BJ (cell line): ENCODE data around the gene SMARCAL1. TPM values are rescaled to one million over a fixed set of nuclear protein-coding genes. Genes with fewer than 3 reads are reported as not detected.

ENCODE experiments used
- CTCF ChIA-PET: fragments of 350-600 bp; formaldehyde crosslinking; extraction: SDS; loops from one replicate; lab custom pipeline; 2021; ENCODE audit warnings: antibody characterized with exemption, inconsistent platforms; lab: Yijun Ruan, JAX
- POLR2A ChIA-PET: fragments of 300-600 bp; sonication (Branson Sonifier 250); formaldehyde crosslinking; extraction: SDS; loops from one replicate; lab custom pipeline; 2021; ENCODE audit warnings: antibody characterized with exemption; lab: Charles Lee
- DNase-seq: peaks from one replicate; pipeline ENCODE4 v3.0.0-alpha.2; 2011; ENCODE audit warnings: low read depth
- H3K27me3 ChIP-seq: 2 replicates; pipeline ENCODE4 v1.6.0; 2011; ENCODE audit warnings: low read length; ENCODE audit not compliant: control insufficient read depth, insufficient read depth
- H3K36me3 ChIP-seq: 2 replicates; pipeline ENCODE4 v1.5.1; 2011; ENCODE audit warnings: low read length; ENCODE audit not compliant: control insufficient read depth, insufficient read depth
- H3K4me3 ChIP-seq: 2 replicates; pipeline ENCODE4 v1.5.1; 2011; ENCODE audit warnings: low read depth, mild to moderate bottlenecking, control low read depth, low read length
- CTCF ChIP-seq: IDR thresholded peaks from 2 replicates; pipeline ENCODE4 v1.5.1; 2011; ENCODE audit warnings: low read depth, mild to moderate bottlenecking, control low read depth, inconsistent platforms, low read length, moderate library complexity; ENCODE audit not compliant: insufficient read depth
- polyA plus RNA-seq: library from polyadenylated mRNA; depleted of rRNA; stranded (reverse); fragments of >200 nt; gene quantifications from 2 replicates; pipeline ENCODE4 v1.2.3, GENCODE V29; 2011

The SMARCAL1 gene
- polyA plus RNA-seq, 1 experiment, result 41.2 TPM

- H3K36me3 ChIP-seq, result peaks cover 23% of the 10 kb centered on the region
- ChIA-PET POLR2A (no interaction called here), CTCF (interaction anchor here (1.3 kb wide), 1 partner anchor 313 kb away, joined by 3 read pairs; no protein-coding TSS in a partner anchor)
- H3K4me3 ChIP-seq, result no peak overlapping the region
- DNase-seq, result no peak
- H3K27me3 ChIP-seq, result no peaks in the 10 kb centered on the region
- TF ChIP-seq CTCF, result no peak
These were observed 24.1 kb downstream of the SMARCAL1 start for GRCh38 chr2:216436383-216436782.

GRCh38 chr2:216441308-216442010, 29.2 kb downstream of the SMARCAL1 start:
- peaks cover 11% of the 10 kb centered on the region for H3K36me3 ChIP-seq
- ChIA-PET POLR2A (no interaction called here), CTCF (no interaction called here)
- no peak for DNase-seq
- no peak for TF ChIP-seq CTCF
- H3K4me3 ChIP-seq, result no peak overlapping the region
- H3K27me3 ChIP-seq, result no peaks in the 10 kb centered on the region

- Histone ChIP-seq H3K27me3 (no peaks in the 10 kb centered on the region), H3K4me3 (no peak overlapping the region), H3K36me3 (peaks cover 14% of the 10 kb centered on the region)
- CTCF ChIA-PET, result interaction anchor here (1.0 kb wide), 1 partner anchor 14 kb away, joined by 4 read pairs; no protein-coding TSS in a partner anchor
- DNase-seq, result no peak
- POLR2A ChIA-PET, result no interaction called here
- no peak for TF ChIP-seq CTCF
These were observed 33.2 kb downstream of the SMARCAL1 start for GRCh38 chr2:216445501-216445900.

- Histone ChIP-seq H3K27me3 (no peaks in the 10 kb centered on the region), H3K4me3 (no peak overlapping the region), H3K36me3 (peaks cover 16% of the 10 kb centered on the region)
- POLR2A ChIA-PET, result no interaction called here
- no peak for TF ChIP-seq CTCF
- DNase-seq, result no peak
- CTCF ChIA-PET, result interaction anchor here (1.0 kb wide), 1 partner anchor 15 kb away, joined by 4 read pairs; no protein-coding TSS in a partner anchor
These were observed 34.1 kb downstream of the SMARCAL1 start for GRCh38 chr2:216446343-216446742.

- no peak for TF ChIP-seq CTCF
- DNase-seq, result no peak
- POLR2A ChIA-PET, result no interaction called here
- Histone ChIP-seq H3K4me3 (no peak overlapping the region), H3K36me3 (peaks cover 16% of the 10 kb centered on the region), H3K27me3 (no peaks in the 10 kb centered on the region)
- CTCF ChIA-PET, result no interaction called here
These were observed 35.0 kb downstream of the SMARCAL1 start for GRCh38 chr2:216447293-216447692.
